Prostate gland (tissue), 2 donors: ENCODE results near the gene USP32.

ENCODE experiments used
- POLR2A ChIP-seq: fragments of 450-650 bp; IDR thresholded peaks from one replicate; pipeline ENCODE4 v1.6.1; 2016; ENCODE audit warnings: antibody characterized with exemption, mild to moderate bottlenecking
- TF ChIP-seq, protein P1 (sequence below), 4 experiments: fragments of 200-600 bp in 2 of 4; fragments of 450-650 bp in 2 of 4; sonication (generic) in 2 of 4; IDR thresholded peaks; 1 replicate in 3 of 4; 2 replicates in 1 of 4; pipeline ENCODE4 v1.5.1; 2016 to 2019; ENCODE audit warnings: antibody characterized with exemption in 4 of 4, mild to moderate bottlenecking in 2 of 4, moderate library complexity in 2 of 4

DNA sequence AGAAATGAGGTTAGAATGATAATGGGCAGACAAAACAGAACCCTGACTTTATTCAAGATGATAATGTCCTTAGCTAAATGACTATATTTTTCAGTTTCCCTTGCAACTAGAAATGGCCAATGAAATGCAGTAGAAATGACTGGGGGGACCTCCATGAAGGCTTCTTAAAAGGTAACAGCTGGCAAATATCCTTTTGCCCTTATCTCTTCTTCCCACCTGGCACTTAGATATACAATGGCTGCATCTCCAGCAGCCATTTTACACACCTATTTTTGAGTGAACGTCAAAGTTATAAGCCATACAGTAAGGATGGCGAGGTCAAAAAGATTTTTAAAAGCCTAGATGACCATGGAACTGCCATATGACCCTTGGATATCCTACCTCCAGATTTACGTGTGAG lies 39.9 kb downstream of the USP32 start:
- TF ChIP-seq, protein P1, sequence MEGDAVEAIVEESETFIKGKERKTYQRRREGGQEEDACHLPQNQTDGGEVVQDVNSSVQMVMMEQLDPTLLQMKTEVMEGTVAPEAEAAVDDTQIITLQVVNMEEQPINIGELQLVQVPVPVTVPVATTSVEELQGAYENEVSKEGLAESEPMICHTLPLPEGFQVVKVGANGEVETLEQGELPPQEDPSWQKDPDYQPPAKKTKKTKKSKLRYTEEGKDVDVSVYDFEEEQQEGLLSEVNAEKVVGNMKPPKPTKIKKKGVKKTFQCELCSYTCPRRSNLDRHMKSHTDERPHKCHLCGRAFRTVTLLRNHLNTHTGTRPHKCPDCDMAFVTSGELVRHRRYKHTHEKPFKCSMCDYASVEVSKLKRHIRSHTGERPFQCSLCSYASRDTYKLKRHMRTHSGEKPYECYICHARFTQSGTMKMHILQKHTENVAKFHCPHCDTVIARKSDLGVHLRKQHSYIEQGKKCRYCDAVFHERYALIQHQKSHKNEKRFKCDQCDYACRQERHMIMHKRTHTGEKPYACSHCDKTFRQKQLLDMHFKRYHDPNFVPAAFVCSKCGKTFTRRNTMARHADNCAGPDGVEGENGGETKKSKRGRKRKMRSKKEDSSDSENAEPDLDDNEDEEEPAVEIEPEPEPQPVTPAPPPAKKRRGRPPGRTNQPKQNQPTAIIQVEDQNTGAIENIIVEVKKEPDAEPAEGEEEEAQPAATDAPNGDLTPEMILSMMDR (IDR thresholded peaks at IDR 0.05) = no peak
- no peak for TF ChIP-seq POLR2A
